HCT116 (cell line): ENCODE results near the gene MDM2. TPM values are rescaled to one million over a fixed set of nuclear protein-coding genes. Genes with fewer than 3 reads are reported as not detected.

ENCODE experiments used
- ATAC-seq: fragments of 200-7000 bp; cut with Tn5 transposase; 2 replicates; pipeline ENCODE4 v1.9.1; 2020; ENCODE audit warnings: mild to moderate bottlenecking, moderate library complexity
- BruUV-seq: library from RNA; stranded (reverse); fragments of 400-500 nt; replicated peaks from 2 replicates; lab custom pipeline; 2021; lab: Mats Ljungman, UMichigan
- CTCF ChIA-PET: fragments of 300-600 bp; sonication (Branson Sonifier 250); formaldehyde crosslinking; loops from one replicate; lab custom pipeline; 2021; ENCODE audit warnings: antibody characterized with exemption; lab: Charles Lee
- POLR2A ChIA-PET: fragments of 300-600, 350-600 bp; sonication (Branson Sonifier 250); formaldehyde crosslinking; loops from one replicate; lab custom pipeline; 2021; ENCODE audit warnings: antibody characterized with exemption; lab: Charles Lee
- RAD21 ChIA-PET, 2 experiments: fragments of 300-600 bp; sonication (Branson Sonifier 250); formaldehyde crosslinking; loops; one replicate each; lab custom pipeline; 2023; ENCODE audit warnings: low total read pairs in 2 of 2; ENCODE audit not compliant: uncharacterized antibody in 2 of 2, unreplicated experiment in 2 of 2, low non-redundant PET in 1 of 2; lab: Charles Lee
- DNase-seq: peaks from one replicate; pipeline ENCODE4 v3.0.0-alpha.2; 2010; ENCODE audit warnings: low read depth, low spot score
- H2AFZ ChIP-seq: fragments of 200-600 bp; shearing (Covaris generic), sonication (generic); 2 replicates; pipeline ENCODE4 v1.6.1; 2017; ENCODE audit warnings: low read depth, mixed run types, mixed read lengths, antibody characterized with exemption, low read length; ENCODE audit not compliant: poor library complexity, severe bottlenecking
- H3K27ac ChIP-seq: 2 replicates; pipeline ENCODE4 v1.5.1; 2012; ENCODE audit warnings: low read depth, low read length
- H3K27me3 ChIP-seq: fragments of 200-600 bp; sonication (generic); 2 replicates; pipeline ENCODE4 v1.6.1; 2016; ENCODE audit warnings: mixed run types, low read length, mixed read lengths; ENCODE audit not compliant: insufficient read depth
- H3K36me3 ChIP-seq, 2 experiments: fragments of 200-500 bp in 1 of 2; fragments of 200-600 bp in 1 of 2; sonication (Bioruptor generic) in 1 of 2; sonication (generic) in 1 of 2; 2 replicates each; pipeline versions ENCODE4 v1.5.1 to v1.6.1; 2014 to 2016; ENCODE audit warnings: low read length in 2 of 2, inconsistent platforms in 1 of 2, mixed read lengths in 1 of 2, mixed run types in 1 of 2; ENCODE audit not compliant: insufficient read depth in 2 of 2, control insufficient read depth in 1 of 2
- H3K4me1 ChIP-seq, 2 experiments: fragments of 200-600 bp in 1 of 2; sonication (generic) in 1 of 2; 2 replicates each; pipeline versions ENCODE4 v1.5.1 to v1.6.1; 2012 to 2017; ENCODE audit warnings: low read length in 2 of 2, inconsistent platforms in 1 of 2, mild to moderate bottlenecking in 1 of 2, mixed read lengths in 1 of 2, mixed run types in 1 of 2, moderate library complexity in 1 of 2; ENCODE audit not compliant: insufficient read depth in 2 of 2, control insufficient read depth in 1 of 2
- H3K4me2 ChIP-seq: fragments of 200-600 bp; sonication (generic); 2 replicates; pipeline ENCODE4 v1.6.1; 2017; ENCODE audit warnings: mixed run types, low read length, mixed read lengths
- H3K4me3 ChIP-seq, 2 experiments: fragments of 200-600 bp in 1 of 2; sonication (generic) in 1 of 2; replicated peaks in 1 of 2; 2 replicates each; pipeline ENCODE4 v1.5.1; 2011 to 2016; ENCODE audit warnings: low read length in 2 of 2, control low read depth in 1 of 2, low read depth in 1 of 2, mild to moderate bottlenecking in 1 of 2, mixed read lengths in 1 of 2, mixed run types in 1 of 2
- H3K79me2 ChIP-seq: fragments of 200-600 bp; sonication (generic); 2 replicates; pipeline ENCODE4 v1.6.1; 2017; ENCODE audit warnings: mild to moderate bottlenecking, mixed run types, low read length, moderate library complexity, mixed read lengths; ENCODE audit not compliant: insufficient read depth
- H3K9ac ChIP-seq: fragments of 200-600 bp; sonication (generic); 2 replicates; pipeline ENCODE4 v1.6.1; 2016; ENCODE audit warnings: low read length, mixed read lengths
- H3K9me2 ChIP-seq: fragments of 200-600 bp; sonication (generic), shearing (Covaris generic); 2 replicates; pipeline ENCODE4 v1.6.1; 2017; ENCODE audit warnings: mixed run types, mild to moderate bottlenecking, moderate library complexity; ENCODE audit not compliant: insufficient read depth
- H3K9me3 ChIP-seq, 2 experiments: fragments of 200-500 bp in 1 of 2; fragments of 200-600 bp in 1 of 2; sonication (Bioruptor generic) in 1 of 2; sonication (generic) in 1 of 2; 2 replicates each; pipeline ENCODE4 v1.6.1; 2014 to 2017; ENCODE audit warnings: low read length in 2 of 2, mixed read lengths in 2 of 2, inconsistent platforms in 1 of 2, low read depth in 1 of 2, mild to moderate bottlenecking in 1 of 2, mixed run types in 1 of 2, moderate library complexity in 1 of 2; ENCODE audit not compliant: control insufficient read depth in 1 of 2, insufficient read depth in 1 of 2
- H4K20me1 ChIP-seq: fragments of 200-600 bp; sonication (generic), shearing (Covaris generic); 2 replicates; pipeline ENCODE4 v1.6.1; 2017; ENCODE audit warnings: mixed run types, mild to moderate bottlenecking, moderate library complexity; ENCODE audit not compliant: insufficient read depth
- CBX3 ChIP-seq: IDR thresholded peaks from 2 replicates; pipeline ENCODE4 v1.6.1; 2012; ENCODE audit warnings: low read depth
- CEBPB ChIP-seq: IDR thresholded peaks from 2 replicates; pipeline ENCODE4 v1.6.1; 2012; ENCODE audit warnings: low read depth
- EGR1 ChIP-seq: IDR thresholded peaks from 2 replicates; pipeline ENCODE4 v1.6.1; 2012; ENCODE audit warnings: low read depth
- ELF1 ChIP-seq: IDR thresholded peaks from 2 replicates; pipeline ENCODE4 v1.6.1; 2012; ENCODE audit warnings: low read depth, borderline replicate concordance
- EZH2 ChIP-seq: fragments of 200-600 bp; sonication (generic); IDR thresholded peaks from 2 replicates; pipeline ENCODE4 v1.6.1; 2017; ENCODE audit warnings: antibody characterized with exemption, mixed run types
- EZH2phosphoT487 ChIP-seq: fragments of 200-600 bp; IDR thresholded peaks from 2 replicates; pipeline ENCODE4 v1.6.1; 2018; ENCODE audit warnings: antibody characterized with exemption, borderline replicate concordance
- FOSL1 ChIP-seq: IDR thresholded peaks from 2 replicates; pipeline ENCODE4 v1.6.1; 2012; ENCODE audit warnings: low read depth
- MAX ChIP-seq: IDR thresholded peaks from 2 replicates; pipeline ENCODE4 v1.6.1; 2012
- POLR2AphosphoS5 ChIP-seq: IDR thresholded peaks from 2 replicates; pipeline ENCODE4 v1.6.1; 2011; ENCODE audit warnings: mild to moderate bottlenecking, low read depth, low read length, moderate library complexity
- RAD21 ChIP-seq: IDR thresholded peaks from 2 replicates; pipeline ENCODE4 v1.6.1; 2012; ENCODE audit warnings: low read depth, mild to moderate bottlenecking
- REST ChIP-seq: IDR thresholded peaks from 2 replicates; pipeline ENCODE4 v1.6.1; 2012; ENCODE audit warnings: low read depth
- SP1 ChIP-seq: IDR thresholded peaks from 2 replicates; pipeline ENCODE4 v1.6.1; 2012; ENCODE audit warnings: low read depth
- SRF ChIP-seq: IDR thresholded peaks from 2 replicates; pipeline ENCODE4 v1.6.1; 2012; ENCODE audit warnings: low read depth
- TCF7L2 ChIP-seq: IDR thresholded peaks from 2 replicates; pipeline ENCODE4 v1.7.0; 2011; ENCODE audit warnings: borderline replicate concordance, inconsistent platforms; ENCODE audit not compliant: insufficient read depth, insufficient read length; ENCODE audit errors: extremely low read depth
- YY1 ChIP-seq: IDR thresholded peaks from 2 replicates; pipeline ENCODE4 v1.6.1; 2011; ENCODE audit warnings: low read length, low read depth, moderate library complexity, mild to moderate bottlenecking; ENCODE audit not compliant: insufficient replicate concordance; ENCODE audit errors: extremely low read depth
- ZBTB33 ChIP-seq: IDR thresholded peaks from 2 replicates; pipeline ENCODE4 v1.6.1; 2011; ENCODE audit warnings: mild to moderate bottlenecking, low read length, moderate library complexity; ENCODE audit not compliant: insufficient replicate concordance; ENCODE audit errors: extremely low read depth
- ZNF274 ChIP-seq: fragments of 200-500 bp; sonication (Bioruptor generic); IDR thresholded peaks from 2 replicates; pipeline ENCODE4 v1.6.1; 2014; ENCODE audit warnings: mild to moderate bottlenecking, low read depth, low read length, inconsistent platforms
- intact Hi-C: fragments of 100-400 bp; cut with micrococcal nuclease; formaldehyde crosslinking; loops from 2 replicates; pipeline ENCODE4 v1.10.0; 2022
- total RNA-seq: library from RNA; stranded (reverse); gene quantifications from one replicate; pipeline ENCODE4 v1.2.1, GENCODE V29; 2021; ENCODE audit not compliant: unreplicated experiment
- TF ChIP-seq, protein P1 (sequence below): IDR thresholded peaks from 2 replicates; pipeline ENCODE4 v1.6.1; 2012

MDM2 gene
- total RNA-seq, 1 experiment from 2014 or later, result 170 TPM

GRCh38 chr12:68807576-68808387 is at the start of gene MDM2 (continued):
- TF ChIP-seq, protein P1, sequence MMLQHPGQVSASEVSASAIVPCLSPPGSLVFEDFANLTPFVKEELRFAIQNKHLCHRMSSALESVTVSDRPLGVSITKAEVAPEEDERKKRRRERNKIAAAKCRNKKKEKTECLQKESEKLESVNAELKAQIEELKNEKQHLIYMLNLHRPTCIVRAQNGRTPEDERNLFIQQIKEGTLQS, result no peak
- TF ChIP-seq EGR1 (peak; percentile 31; the same call in 1 of the 2 replicates), TCF7L2 (peak; percentile 76), ELF1 (peak; percentile 55; the same call in 1 of the 2 replicates)

DNA sequence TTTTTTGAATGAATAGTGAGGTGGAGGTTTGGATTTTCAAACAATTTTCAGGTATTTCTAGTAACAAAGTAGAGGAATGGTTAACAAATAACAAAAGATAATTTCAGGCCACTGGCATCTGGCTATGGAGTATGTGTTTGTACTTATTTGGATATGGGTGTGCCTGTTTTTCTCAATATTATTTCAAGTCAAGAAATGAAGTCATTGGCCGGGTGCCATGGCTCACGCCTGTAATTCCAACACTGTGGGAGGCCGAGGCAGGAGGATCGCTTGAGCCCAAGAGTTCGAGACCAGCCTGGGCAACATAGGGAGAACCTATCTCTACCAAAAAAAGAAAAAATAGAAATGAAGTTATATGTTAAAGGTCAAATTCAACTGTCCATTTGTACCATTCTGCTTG is 48.1 kb upstream of the MDM2 start:
- no peak for DNase-seq
- Histone ChIP-seq H3K79me2 (no peaks in the 10 kb centered on the region), H4K20me1 (no peaks in the 10 kb centered on the region), H3K27me3 (no peaks in the 10 kb centered on the region), H3K9me2 (no peaks in the 10 kb centered on the region), H3K4me3 (no peak overlapping the region), H3K27ac (no peak overlapping the region)
- ChIA-PET RAD21 (no interaction called here), POLR2A (no interaction called here)
- no peak for TF ChIP-seq SRF
- TF ChIP-seq TCF7L2, result no peak
- no peak for TF ChIP-seq EZH2
- no peak for TF ChIP-seq REST
- TF ChIP-seq RAD21, result no peak
- TF ChIP-seq SP1, result no peak
- no peak for TF ChIP-seq POLR2AphosphoS5
- TF ChIP-seq, protein P1, result no peak
- no peak for TF ChIP-seq FOSL1
- TF ChIP-seq CEBPB, result no peak
- no peak for TF ChIP-seq MAX
- no peak for TF ChIP-seq YY1
- no peak for TF ChIP-seq EZH2phosphoT487
- no peak for TF ChIP-seq ZBTB33
- TF ChIP-seq ELF1, result no peak
- no peak for TF ChIP-seq CBX3
- TF ChIP-seq ZNF274, result no peak
- TF ChIP-seq, all 23 proteins: peak for 0
- no peak overlapping the region for H2AFZ ChIP-seq
- H3K36me3 ChIP-seq, result peaks cover 7 to 9% of the 10 kb centered on the region in 2 experiments; a peak in 2 of 4 replicates
- intact Hi-C loops, result no loop called here
- no peaks in the 10 kb centered on the region for H3K9me3 ChIP-seq
- ATAC-seq, result no peak
- H3K4me1 ChIP-seq, result no peaks in the 10 kb centered on the region
- BruUV-seq, result no TSS peak
- no peak overlapping the region for H3K4me2 ChIP-seq
- no peak overlapping the region for H3K9ac ChIP-seq
- CTCF ChIA-PET, result no interaction called here
